Thyroid gland (tissue), 4 donors: ENCODE measurements around the gene NCKAP1.
"Not testable (repeated sequence)": the region's sequence is repeated elsewhere in the genome, so short reads cannot be mapped to it uniquely, and the experiment has no call there.

Source experiments
- POLR2A ChIP-seq, 2 donors: fragments of 450-650 bp; IDR thresholded peaks; one replicate each; pipeline ENCODE4 v1.6.1; 2017; ENCODE audit warnings: antibody characterized with exemption in 2 of 2, mild to moderate bottlenecking in 2 of 2, moderate library complexity in 1 of 2
- TF ChIP-seq, protein P1 (sequence below), 6 experiments: fragments of 200-600 bp in 3 of 6; fragments of 450-650 bp in 3 of 6; sonication (generic) in 3 of 6; IDR thresholded peaks; one replicate each; pipeline ENCODE4 v1.5.1; 2016 to 2019; ENCODE audit warnings: antibody characterized with exemption in 6 of 6, mild to moderate bottlenecking in 2 of 6, inconsistent platforms in 1 of 6, moderate library complexity in 1 of 6

DNA sequence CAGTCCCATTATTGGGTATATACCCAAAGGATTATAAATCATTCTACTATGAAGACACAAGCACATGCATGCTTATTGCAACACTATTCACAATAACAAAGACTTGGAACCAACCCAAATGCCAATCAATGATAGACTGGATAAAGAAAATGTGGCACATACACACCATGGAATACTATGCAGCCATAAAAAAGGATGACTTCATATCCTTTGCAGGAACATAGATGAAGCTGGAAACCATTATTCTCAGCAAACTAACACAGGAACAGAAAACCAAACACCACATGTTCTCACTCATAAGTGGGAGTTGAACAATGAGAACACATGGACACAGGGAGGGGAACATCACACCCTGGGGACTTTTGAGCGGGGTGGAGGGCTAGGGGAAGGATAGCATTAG, 158.2 kb downstream of the NCKAP1 start:
- TF ChIP-seq, protein P1, sequence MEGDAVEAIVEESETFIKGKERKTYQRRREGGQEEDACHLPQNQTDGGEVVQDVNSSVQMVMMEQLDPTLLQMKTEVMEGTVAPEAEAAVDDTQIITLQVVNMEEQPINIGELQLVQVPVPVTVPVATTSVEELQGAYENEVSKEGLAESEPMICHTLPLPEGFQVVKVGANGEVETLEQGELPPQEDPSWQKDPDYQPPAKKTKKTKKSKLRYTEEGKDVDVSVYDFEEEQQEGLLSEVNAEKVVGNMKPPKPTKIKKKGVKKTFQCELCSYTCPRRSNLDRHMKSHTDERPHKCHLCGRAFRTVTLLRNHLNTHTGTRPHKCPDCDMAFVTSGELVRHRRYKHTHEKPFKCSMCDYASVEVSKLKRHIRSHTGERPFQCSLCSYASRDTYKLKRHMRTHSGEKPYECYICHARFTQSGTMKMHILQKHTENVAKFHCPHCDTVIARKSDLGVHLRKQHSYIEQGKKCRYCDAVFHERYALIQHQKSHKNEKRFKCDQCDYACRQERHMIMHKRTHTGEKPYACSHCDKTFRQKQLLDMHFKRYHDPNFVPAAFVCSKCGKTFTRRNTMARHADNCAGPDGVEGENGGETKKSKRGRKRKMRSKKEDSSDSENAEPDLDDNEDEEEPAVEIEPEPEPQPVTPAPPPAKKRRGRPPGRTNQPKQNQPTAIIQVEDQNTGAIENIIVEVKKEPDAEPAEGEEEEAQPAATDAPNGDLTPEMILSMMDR (IDR thresholded peaks at IDR 0.05): not testable (repeated sequence)
- TF ChIP-seq POLR2A (IDR thresholded peaks at IDR 0.05): not testable (repeated sequence)
